IPS-20b (cell line): ENCODE data around the gene ANXA3.
"Not testable (repeated sequence)": the region's sequence is repeated elsewhere in the genome, so short reads cannot be mapped to it uniquely, and the experiment has no call there.

Source experiments
- H3K27ac ChIP-seq: one replicate; pipeline ENCODE4 v1.5.1; 2013; ENCODE audit warnings: low read length
- H3K27me3 ChIP-seq: 2 replicates; pipeline ENCODE4 v1.6.1; 2013; ENCODE audit warnings: mild to moderate bottlenecking, low read length, inconsistent platforms; ENCODE audit not compliant: insufficient read depth
- H3K36me3 ChIP-seq: 2 replicates; pipeline ENCODE4 v1.6.1; 2013; ENCODE audit warnings: low read depth, mild to moderate bottlenecking, inconsistent platforms, low read length, moderate library complexity; ENCODE audit not compliant: insufficient read depth
- H3K4me1 ChIP-seq: 2 replicates; pipeline ENCODE4 v1.6.1; 2013; ENCODE audit warnings: mild to moderate bottlenecking, control low read depth, inconsistent platforms, low read length, moderate library complexity; ENCODE audit not compliant: insufficient read depth
- H3K4me3 ChIP-seq: 2 replicates; pipeline ENCODE4 v1.5.1; 2013; ENCODE audit warnings: mild to moderate bottlenecking, low read length, inconsistent platforms
- H3K9ac ChIP-seq: 2 replicates; pipeline ENCODE4 v1.6.1; 2013; ENCODE audit warnings: low read depth, mild to moderate bottlenecking, inconsistent platforms, low read length, moderate library complexity
- H3K9me3 ChIP-seq: 2 replicates; pipeline ENCODE4 v1.6.1; 2013; ENCODE audit warnings: mild to moderate bottlenecking, low read depth, low read length, inconsistent platforms; ENCODE audit not compliant: insufficient read depth

The ANXA3 gene

DNA sequence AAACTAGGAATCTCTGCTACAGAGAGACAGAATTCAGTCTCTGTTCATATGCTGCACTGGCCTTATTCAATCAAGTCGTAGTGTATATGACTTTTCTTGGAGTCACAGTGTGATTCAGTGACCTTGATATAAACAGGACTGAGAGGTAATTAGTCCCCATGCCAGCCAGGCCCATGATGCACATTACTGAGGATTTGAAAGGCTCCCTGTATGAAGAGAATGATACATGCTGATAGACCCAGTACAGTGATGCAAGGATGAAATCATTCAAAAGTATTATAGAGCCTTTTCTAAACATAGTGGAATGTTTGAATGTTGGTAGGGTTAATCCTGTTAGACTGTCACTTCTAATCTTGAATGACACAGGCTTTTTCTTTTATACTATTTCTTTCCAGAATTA is 34.1 kb downstream of the ANXA3 start:
- Histone ChIP-seq H3K4me3 (no peak overlapping the region), H3K27me3 (no peaks in the 10 kb centered on the region), H3K9ac (no peak overlapping the region), H3K36me3 (peaks cover 9% of the 10 kb centered on the region), H3K27ac (no peak overlapping the region), H3K4me1 (no peaks in the 10 kb centered on the region), H3K9me3 (no peaks in the 10 kb centered on the region)

DNA sequence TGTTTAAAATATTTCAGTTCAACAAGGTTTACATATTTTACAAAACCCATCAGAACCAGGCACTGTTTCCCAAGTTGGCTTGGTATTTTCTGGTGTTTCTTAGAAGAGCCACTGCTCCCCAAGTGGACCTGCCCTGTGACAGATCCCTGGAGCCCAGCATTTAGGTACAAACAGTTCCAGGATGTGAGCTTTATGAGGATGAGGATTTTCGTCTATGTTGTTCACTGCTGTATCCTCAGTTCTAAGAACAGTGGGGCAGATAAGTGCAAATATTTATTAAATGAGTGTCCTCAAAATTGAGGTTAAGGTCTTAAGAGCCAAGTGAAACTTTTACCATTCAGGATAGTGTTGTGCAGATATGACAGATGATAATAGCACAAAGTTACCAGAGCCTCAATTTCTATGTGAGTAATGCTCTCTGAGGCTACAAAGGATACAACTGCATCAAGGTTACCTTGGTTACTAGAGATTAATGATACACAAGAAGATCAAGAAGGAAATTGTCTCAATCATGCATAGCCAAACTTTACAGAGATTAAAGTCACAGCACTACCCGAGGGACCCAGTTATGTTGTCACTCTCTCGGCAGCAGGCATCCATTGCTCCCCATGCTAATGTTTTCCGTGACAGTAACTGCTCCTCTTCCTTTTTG is 37.5 kb downstream of the ANXA3 start:
- no peak overlapping the region; the same call in 1 of the 2 replicates for H3K9ac ChIP-seq
- no peak overlapping the region for H3K27ac ChIP-seq
- no peaks in the 10 kb centered on the region for H3K4me1 ChIP-seq
- H3K27me3 ChIP-seq, result no peaks in the 10 kb centered on the region
- peaks cover 9% of the 10 kb centered on the region; the same call in 1 of the 2 replicates for H3K36me3 ChIP-seq
- no peak overlapping the region for H3K4me3 ChIP-seq
- H3K9me3 ChIP-seq, result no peaks in the 10 kb centered on the region

DNA sequence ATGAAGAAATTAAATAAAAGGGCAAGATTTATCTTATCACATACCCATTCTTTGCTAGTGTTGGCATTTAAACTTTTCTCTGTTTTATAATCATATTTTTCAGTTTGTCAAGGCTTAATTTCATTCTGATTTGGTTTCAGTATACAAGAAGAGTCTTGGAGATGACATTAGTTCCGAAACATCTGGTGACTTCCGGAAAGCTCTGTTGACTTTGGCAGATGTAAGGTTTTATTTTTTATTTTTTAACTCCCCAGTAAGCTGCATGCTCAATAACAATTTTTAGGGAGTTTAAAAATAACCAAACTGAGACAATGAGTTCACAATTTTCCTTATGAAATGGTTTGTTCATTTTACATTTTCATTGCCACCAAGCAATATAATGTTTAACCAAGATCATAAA is 39.8 kb downstream of the ANXA3 start:
- peaks cover 11% of the 10 kb centered on the region; the same call in 1 of the 2 replicates for H3K36me3 ChIP-seq
- no peak overlapping the region for H3K27ac ChIP-seq
- H3K4me3 ChIP-seq, result no peak overlapping the region
- no peak overlapping the region for H3K9ac ChIP-seq
- H3K27me3 ChIP-seq, result no peaks in the 10 kb centered on the region
- no peaks in the 10 kb centered on the region for H3K9me3 ChIP-seq
- no peaks in the 10 kb centered on the region for H3K4me1 ChIP-seq

DNA sequence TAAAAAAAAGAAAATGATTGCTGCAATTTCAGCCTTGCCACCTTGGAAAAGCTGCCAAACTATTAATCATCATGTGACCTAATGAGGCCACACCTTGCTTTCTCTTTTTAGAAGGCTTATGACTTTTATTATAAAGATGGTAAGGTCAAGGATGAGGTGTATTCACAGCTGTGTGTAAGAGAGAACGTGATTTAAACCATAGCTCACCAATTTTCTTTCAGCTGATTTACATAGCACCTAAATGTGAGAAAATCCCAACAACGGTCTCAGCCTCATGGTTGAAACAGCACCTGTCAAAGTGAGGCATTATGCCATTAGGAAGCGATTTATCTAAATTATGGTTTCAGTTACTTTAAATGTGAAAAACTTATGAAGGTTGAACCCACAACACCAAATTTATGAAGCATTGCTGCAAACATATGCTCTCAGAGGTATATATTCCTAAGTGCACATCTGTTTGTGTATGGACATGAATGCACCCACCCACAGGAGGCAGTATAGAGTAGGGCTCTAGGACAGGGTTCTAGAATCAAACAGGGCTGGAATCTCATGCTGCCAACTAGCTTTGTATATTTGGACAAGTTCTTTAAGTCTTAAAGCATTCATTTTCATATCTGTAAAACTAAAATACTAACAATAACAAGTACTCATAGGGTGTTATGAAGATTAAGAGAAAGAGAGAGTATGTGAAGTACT is 40.7 kb downstream of the ANXA3 start:
- Histone ChIP-seq H3K36me3 (peaks cover 6% of the 10 kb centered on the region; the same call in 1 of the 2 replicates), H3K9me3 (no peaks in the 10 kb centered on the region), H3K4me3 (no peak overlapping the region), H3K4me1 (no peaks in the 10 kb centered on the region), H3K27ac (no peak overlapping the region), H3K9ac (no peak overlapping the region), H3K27me3 (no peaks in the 10 kb centered on the region)

DNA sequence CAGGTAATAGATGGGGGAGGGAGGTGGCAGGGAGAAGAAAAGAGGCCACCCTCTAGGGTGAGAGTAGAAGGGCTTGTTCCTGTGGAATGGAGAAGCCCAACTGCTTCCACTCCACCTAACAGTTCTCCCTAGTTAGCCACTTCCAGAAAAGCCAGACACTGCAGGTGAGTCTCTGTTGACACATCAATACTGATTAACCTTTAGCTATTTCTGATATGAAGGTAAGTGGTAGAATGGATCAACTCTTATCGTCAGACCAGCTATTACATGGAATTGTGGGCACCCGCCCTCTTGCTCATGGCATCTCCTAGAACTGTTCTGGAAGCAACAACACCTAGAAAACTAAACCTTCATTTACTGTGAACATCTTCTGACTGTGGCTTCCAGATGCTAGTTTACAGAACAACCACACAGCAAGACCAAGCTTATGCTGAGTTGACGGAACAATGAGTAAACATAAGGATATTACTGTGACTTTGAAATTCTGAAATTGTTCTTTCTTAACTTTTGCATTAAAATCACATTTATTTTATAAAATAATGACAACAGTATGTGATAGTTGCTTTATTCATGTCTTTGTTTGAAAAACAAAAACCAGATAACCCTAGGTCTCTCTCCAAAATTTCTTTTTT is 44.7 kb downstream of the ANXA3 start:
- Histone ChIP-seq H3K9ac (no peak overlapping the region), H3K27me3 (no peaks in the 10 kb centered on the region), H3K4me1 (no peaks in the 10 kb centered on the region), H3K4me3 (no peak overlapping the region), H3K27ac (no peak overlapping the region), H3K9me3 (no peaks in the 10 kb centered on the region), H3K36me3 (peaks cover 6% of the 10 kb centered on the region; the same call in 1 of the 2 replicates)

DNA sequence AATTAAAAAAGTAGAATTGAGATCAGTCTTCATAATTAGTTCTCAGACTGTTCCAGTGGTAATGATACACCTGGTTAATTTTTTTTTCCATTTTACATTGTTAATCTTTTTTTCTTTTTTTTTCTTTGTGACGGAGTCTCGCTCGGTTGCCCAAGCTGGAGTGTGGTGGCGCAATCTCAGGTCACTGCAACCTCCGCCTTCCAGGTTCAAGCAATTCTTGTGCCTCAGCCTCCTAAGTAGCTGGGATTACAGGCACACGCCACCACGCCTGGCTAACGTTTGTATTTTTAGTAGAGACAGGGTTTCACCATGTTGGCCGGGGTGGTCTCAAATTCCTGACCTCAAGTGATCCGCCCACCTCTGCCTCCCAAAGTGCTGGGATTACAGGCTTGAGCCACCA is 46.9 kb downstream of the ANXA3 start:
- H3K36me3 ChIP-seq, H3K4me3 ChIP-seq, H3K9me3 ChIP-seq, H3K27me3 ChIP-seq, H3K27ac ChIP-seq, H3K9ac ChIP-seq, H3K4me1 ChIP-seq: not testable (repeated sequence)

DNA sequence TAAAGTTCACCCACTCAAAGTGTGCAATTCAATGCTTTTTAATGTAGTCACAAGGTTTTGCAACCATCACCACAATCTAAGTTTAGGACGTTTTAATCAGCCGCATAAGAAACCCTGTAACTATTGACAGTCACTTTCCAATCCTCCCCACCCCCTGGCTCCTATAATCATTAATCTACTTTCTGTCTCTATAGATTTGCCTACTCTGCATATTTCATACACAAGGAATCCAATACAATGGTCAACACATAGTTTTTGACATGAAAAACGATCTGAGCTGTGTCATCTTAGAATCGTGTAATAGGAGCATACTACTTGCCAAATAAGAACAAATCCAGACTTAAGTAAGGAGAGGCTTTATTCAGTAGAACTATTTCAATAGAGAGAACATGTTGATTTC is 47.6 kb downstream of the ANXA3 start:
- H3K9me3 ChIP-seq, result no peaks in the 10 kb centered on the region
- no peaks in the 10 kb centered on the region for H3K4me1 ChIP-seq
- no peak overlapping the region for H3K4me3 ChIP-seq
- peaks cover 9% of the 10 kb centered on the region; the same call in 1 of the 2 replicates for H3K36me3 ChIP-seq
- H3K9ac ChIP-seq, result no peak overlapping the region
- H3K27ac ChIP-seq, result no peak overlapping the region
- no peaks in the 10 kb centered on the region for H3K27me3 ChIP-seq

DNA sequence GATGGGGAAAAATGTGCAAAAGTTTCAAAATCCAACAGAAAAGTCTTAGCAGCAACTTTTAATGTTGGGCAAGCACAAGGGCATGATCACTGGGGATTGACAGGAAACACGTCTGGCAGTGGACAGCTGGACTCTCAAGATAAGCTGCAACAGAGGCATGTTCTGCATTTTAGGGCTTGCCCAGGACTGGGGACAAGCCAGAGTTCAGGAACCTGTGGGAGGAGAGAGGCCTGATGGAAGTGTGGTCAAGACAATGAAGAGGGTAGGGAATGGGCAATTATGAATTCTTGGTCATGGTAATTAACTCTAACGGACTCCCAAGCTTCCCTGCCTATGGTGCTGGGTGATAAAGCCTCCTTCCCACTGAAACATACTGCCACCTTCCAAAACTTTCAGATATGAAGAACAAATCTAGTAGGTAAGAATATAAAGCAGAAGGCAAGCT is 48.4 kb downstream of the ANXA3 start:
- H3K4me3 ChIP-seq, result no peak overlapping the region
- H3K9ac ChIP-seq, result no peak overlapping the region
- H3K27me3 ChIP-seq, result no peaks in the 10 kb centered on the region
- H3K4me1 ChIP-seq, result no peaks in the 10 kb centered on the region
- H3K36me3 ChIP-seq, result peaks cover 17% of the 10 kb centered on the region; the same call in 1 of the 2 replicates
- no peaks in the 10 kb centered on the region for H3K9me3 ChIP-seq
- H3K27ac ChIP-seq, result no peak overlapping the region

DNA sequence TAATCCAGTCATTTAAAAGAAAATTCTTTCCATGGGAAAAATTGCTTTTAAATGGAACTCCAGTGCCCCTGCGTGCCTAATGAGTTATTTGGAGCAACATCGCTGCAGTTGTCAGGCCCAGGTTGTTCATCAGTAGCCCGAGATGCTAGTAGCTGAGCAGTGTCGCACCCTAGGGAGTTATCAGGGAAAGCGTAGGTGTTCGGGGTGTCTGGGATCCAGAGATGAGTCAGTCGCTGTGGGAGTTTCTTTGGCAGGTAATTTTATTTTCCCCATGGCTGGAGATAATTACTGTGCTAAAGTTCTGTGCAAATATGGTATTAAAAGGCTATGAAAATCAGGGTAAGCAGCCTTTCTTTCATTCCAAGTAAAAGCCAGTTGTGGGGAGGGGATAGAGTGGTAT is 49.4 kb downstream of the ANXA3 start:
- H3K9me3 ChIP-seq, result no peaks in the 10 kb centered on the region
- H3K9ac ChIP-seq, result no peak overlapping the region
- H3K4me3 ChIP-seq, result no peak overlapping the region
- H3K27ac ChIP-seq, result no peak overlapping the region
- no peaks in the 10 kb centered on the region for H3K27me3 ChIP-seq
- H3K4me1 ChIP-seq, result no peaks in the 10 kb centered on the region
- peaks cover 13% of the 10 kb centered on the region; the same call in 1 of the 2 replicates for H3K36me3 ChIP-seq

DNA sequence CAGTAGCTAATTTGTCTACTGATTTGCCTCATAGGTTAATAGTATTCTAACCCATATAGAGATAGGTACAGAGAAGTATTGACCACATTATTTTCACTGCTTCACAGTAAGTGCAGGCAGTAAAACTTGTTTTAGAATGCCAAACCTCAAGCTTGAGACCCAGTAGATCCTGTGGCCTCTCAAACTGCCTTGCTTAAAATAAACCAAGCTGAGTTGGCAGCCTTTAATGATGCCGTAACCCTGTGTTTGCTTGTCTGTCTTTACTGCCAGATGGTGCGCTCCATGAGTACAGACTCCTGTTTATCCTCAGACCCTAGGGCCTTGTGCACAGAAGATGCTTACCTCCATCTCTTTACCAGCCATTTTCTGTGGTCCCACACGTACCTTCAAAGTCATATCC is 50.8 kb downstream of the ANXA3 start:
- no peak overlapping the region for H3K4me3 ChIP-seq
- peaks cover 13% of the 10 kb centered on the region; the same call in 1 of the 2 replicates for H3K36me3 ChIP-seq
- no peak overlapping the region for H3K9ac ChIP-seq
- no peaks in the 10 kb centered on the region for H3K27me3 ChIP-seq
- no peaks in the 10 kb centered on the region for H3K9me3 ChIP-seq
- H3K4me1 ChIP-seq, result no peaks in the 10 kb centered on the region
- no peak overlapping the region for H3K27ac ChIP-seq

DNA sequence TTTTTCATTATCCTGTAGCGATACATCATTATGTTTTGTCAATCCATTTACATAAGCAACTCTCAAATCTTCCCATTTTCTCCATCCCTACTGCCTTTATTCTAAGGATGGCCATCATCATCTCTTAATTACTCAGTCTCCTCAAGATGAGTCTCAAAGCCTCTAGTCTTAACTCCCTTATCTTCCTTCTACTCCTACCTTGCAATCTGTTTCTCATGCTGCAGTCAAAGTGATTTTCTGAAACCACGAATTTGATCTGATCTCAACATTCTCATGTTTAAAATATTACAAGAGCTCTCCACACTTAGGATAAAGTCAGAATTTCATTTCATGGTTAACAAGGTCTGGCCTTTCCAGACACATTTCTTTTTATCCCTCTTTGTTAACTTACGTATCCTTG is 51.8 kb downstream of the ANXA3 start:
- H3K9me3 ChIP-seq, result no peaks in the 10 kb centered on the region
- H3K27me3 ChIP-seq, result no peaks in the 10 kb centered on the region
- H3K36me3 ChIP-seq, result peaks cover 13% of the 10 kb centered on the region; the same call in 1 of the 2 replicates
- H3K4me1 ChIP-seq, result no peaks in the 10 kb centered on the region
- no peak overlapping the region for H3K4me3 ChIP-seq
- no peak overlapping the region for H3K27ac ChIP-seq
- no peak overlapping the region for H3K9ac ChIP-seq

DNA sequence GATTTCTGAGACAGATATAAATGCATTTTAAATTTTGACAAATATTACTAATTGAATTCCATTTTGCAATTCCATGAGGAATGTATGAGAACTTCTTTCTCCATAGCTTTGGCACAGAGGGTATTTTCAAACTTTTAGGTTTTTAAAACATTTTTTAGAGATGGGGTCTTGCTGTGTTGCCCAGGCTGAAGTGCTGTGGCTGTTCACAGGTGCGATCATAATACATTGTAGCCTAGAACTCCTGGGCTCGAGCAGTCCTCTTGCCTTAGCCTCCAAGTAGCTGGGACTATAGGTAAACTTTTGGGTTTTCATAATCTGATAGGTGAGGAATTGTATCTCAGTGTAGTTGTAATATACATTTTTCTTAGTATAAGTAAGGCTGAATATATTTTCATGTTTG is 53.4 kb downstream of the ANXA3 start:
- Histone ChIP-seq H3K9me3 (no peaks in the 10 kb centered on the region), H3K27ac (no peak overlapping the region), H3K4me3 (no peak overlapping the region), H3K9ac (no peak overlapping the region), H3K4me1 (no peaks in the 10 kb centered on the region), H3K27me3 (no peaks in the 10 kb centered on the region), H3K36me3 (peaks cover 15% of the 10 kb centered on the region; the same call in 1 of the 2 replicates)
